ENCODE results near the gene CSTF3.

CSTF3 gene

GRCh38 chr11:33132510-33132909, 28.8 kb downstream of the CSTF3 start:
- Histone ChIP-seq H3K4me1 (ENCODE audit: control insufficient read depth, insufficient read depth, low read length) (no peaks in the 10 kb centered on the region), H3K4me3 (ENCODE audit: low read depth, low read length) (no peak overlapping the region), H3K27ac (ENCODE audit: extremely low read depth, low read depth, low read length) (no peak overlapping the region), H3K36me3 (ENCODE audit: control insufficient read depth in 2 of 2, insufficient read depth in 1 of 2, low read length in 2 of 2) (peaks cover 0 to 21% of the 10 kb centered on the region in 2 experiments; a peak in 2 of 3 replicates), H3K9me3 (ENCODE audit: control insufficient read depth, insufficient read depth, low read depth, low read length) (no peaks in the 10 kb centered on the region)
- ChIA-PET CTCF (no interaction called here), POLR2A (no interaction called here)
- TF ChIP-seq ZNF645 (tag by site-specific recombination; IDR thresholded peaks at IDR 0.05), result no peak
- no peak for TF ChIP-seq ZNF518A (tag by site-specific recombination; conservative IDR thresholded peaks at IDR 0.05; ENCODE audit: low read depth)
- no peak for TF ChIP-seq HOXD13 (CRISPR knock-in tag; IDR thresholded peaks at IDR 0.05; ENCODE audit: borderline replicate concordance)
- no peak for TF ChIP-seq ZNF510 (tag by site-specific recombination; IDR thresholded peaks at IDR 0.05; ENCODE audit: insufficient replicate concordance)
- TF ChIP-seq PRDM10 (tag by site-specific recombination; IDR thresholded peaks at IDR 0.05), result no peak
- TF ChIP-seq KLF10 (tag by site-specific recombination; IDR thresholded peaks at IDR 0.05), result no peak

- POLR2A ChIA-PET, result no interaction called here
- H3K9me3 ChIP-seq (ENCODE audit: control insufficient read depth, insufficient read depth, low read depth, low read length), result no peaks in the 10 kb centered on the region
- H3K27ac ChIP-seq (ENCODE audit: extremely low read depth, low read depth, low read length), result no peak overlapping the region
- H3K36me3 ChIP-seq (ENCODE audit: control insufficient read depth in 2 of 2, insufficient read depth in 1 of 2, low read length in 2 of 2), result peaks cover 0 to 15% of the 10 kb centered on the region in 2 experiments; a peak in 1 of 3 replicates
- H3K4me1 ChIP-seq (ENCODE audit: control insufficient read depth, insufficient read depth, low read length), result no peaks in the 10 kb centered on the region
- no peak overlapping the region for H3K4me3 ChIP-seq (ENCODE audit: low read depth, low read length)
- TF ChIP-seq ZNF366 (tag by site-specific recombination; conservative IDR thresholded peaks at IDR 0.05), result no peak
- TF ChIP-seq ZSCAN16 (tag by site-specific recombination; IDR thresholded peaks at IDR 0.05), result no peak
- TF ChIP-seq ZNF585B (tag by site-specific recombination; IDR thresholded peaks at IDR 0.05), result no peak
- no peak for TF ChIP-seq GFI1B (tag by site-specific recombination; IDR thresholded peaks at IDR 0.05)
- no peak for TF ChIP-seq RBAK (tag by site-specific recombination; IDR thresholded peaks at IDR 0.05)
- TF ChIP-seq ZNF426 (tag by site-specific recombination; IDR thresholded peaks at IDR 0.05), result no peak
- CTCF ChIA-PET, result interaction anchor here (0.7 kb wide), 1 partner anchor 82 kb away, joined by 3 read pairs; no protein-coding TSS in a partner anchor
Observed at GRCh38 chr11:33128739-33129138, 32.5 kb downstream of the CSTF3 start.
